ENCODE measurements around the gene ITCH.
"Not testable (repeated sequence)": the region's sequence is repeated elsewhere in the genome, so short reads cannot be mapped to it uniquely, and the experiment has no call there.

The ITCH gene

GRCh38 chr20:34344238-34344637, 18.8 kb upstream of the ITCH start:
- no peak for DNase-seq

- DNase-seq, result no peak
Measured at GRCh38 chr20:34345402-34345736, 17.7 kb upstream of the ITCH start.

GRCh38 chr20:34345839-34346532, 17.1 kb upstream of the ITCH start:
- DNase-seq, result not testable (repeated sequence)

GRCh38 chr20:34346533-34346865, 16.6 kb upstream of the ITCH start:
- DNase-seq, result not testable (repeated sequence)

- DNase-seq, result no peak
Measured at GRCh38 chr20:34347571-34347970, 15.5 kb upstream of the ITCH start.

- no peak for DNase-seq
Measured at GRCh38 chr20:34350095-34350494, 13.0 kb upstream of the ITCH start.

- DNase-seq, result not testable (repeated sequence)
Measured at GRCh38 chr20:34353467-34353866, 9.6 kb upstream of the ITCH start.

GRCh38 chr20:34355427-34355826, 7.6 kb upstream of the ITCH start:
- no peak for DNase-seq

- not testable (repeated sequence) for DNase-seq
Measured at GRCh38 chr20:34359729-34360128, 3.3 kb upstream of the ITCH start.

- no peak for DNase-seq
Measured at GRCh38 chr20:34362502-34363061, 491 bp upstream of the ITCH start.

- peak; percentile 2 for DNase-seq
Measured at GRCh38 chr20:34363465-34364222, 571 bp downstream of the ITCH start.

- no peak for DNase-seq
Measured at GRCh38 chr20:34364223-34364506, 1.1 kb downstream of the ITCH start.

- no peak for DNase-seq
Measured at GRCh38 chr20:34365765-34366213, 2.7 kb downstream of the ITCH start.

- no peak for DNase-seq
Measured at GRCh38 chr20:34367155-34367554, 4.1 kb downstream of the ITCH start.

GRCh38 chr20:34367911-34368310, 4.8 kb downstream of the ITCH start:
- not testable (repeated sequence) for DNase-seq

- DNase-seq, result no peak
Measured at GRCh38 chr20:34368547-34368946, 5.5 kb downstream of the ITCH start.

- DNase-seq, result no peak
Measured at GRCh38 chr20:34369265-34369664, 6.2 kb downstream of the ITCH start.

- DNase-seq, result no peak
Measured at GRCh38 chr20:34370062-34370461, 7.0 kb downstream of the ITCH start.

- no peak for DNase-seq
Measured at GRCh38 chr20:34373445-34373844, 10.4 kb downstream of the ITCH start.

GRCh38 chr20:34374209-34374760, 11.2 kb downstream of the ITCH start:
- no peak for DNase-seq

GRCh38 chr20:34375977-34376430, 12.9 kb downstream of the ITCH start:
- no peak for DNase-seq

GRCh38 chr20:34377072-34377847, 14.2 kb downstream of the ITCH start:
- DNase-seq, result no peak

GRCh38 chr20:34382174-34382573, 19.1 kb downstream of the ITCH start:
- no peak for DNase-seq
